HCT116 (cell line): ENCODE measurements around the gene ANKRA2.

Experiments used
- EZH2 ChIP-seq: fragments of 200-600 bp; sonication (generic); IDR thresholded peaks from 2 replicates; pipeline ENCODE4 v1.6.1; 2017; ENCODE audit warnings: antibody characterized with exemption, mixed run types
- POLR2A ChIP-seq: IDR thresholded peaks from 2 replicates; pipeline ENCODE4 v1.7.0; 2011; ENCODE audit warnings: borderline replicate concordance; ENCODE audit not compliant: insufficient read depth, insufficient read length; ENCODE audit errors: extremely low read depth
- POLR2AphosphoS5 ChIP-seq: IDR thresholded peaks from 2 replicates; pipeline ENCODE4 v1.6.1; 2011; ENCODE audit warnings: mild to moderate bottlenecking, low read depth, low read length, moderate library complexity
- SIN3A ChIP-seq: IDR thresholded peaks from 2 replicates; pipeline ENCODE4 v1.6.1; 2012; ENCODE audit warnings: low read depth
- TF ChIP-seq, protein P1 (sequence below), 3 experiments: fragments of 200-600 bp in 1 of 3; sonication (generic) in 1 of 3; IDR thresholded peaks in 2 of 3; conservative IDR thresholded peaks in 1 of 3; 2 replicates each; pipeline ENCODE4 v1.5.1; 2012 to 2017; ENCODE audit warnings: low read depth in 2 of 3, low read length in 2 of 3, antibody characterized with exemption in 1 of 3, borderline replicate concordance in 1 of 3, control low read depth in 1 of 3, mild to moderate bottlenecking in 1 of 3, mixed read lengths in 1 of 3, mixed run types in 1 of 3, moderate library complexity in 1 of 3; ENCODE audit not compliant: insufficient read depth in 1 of 3

DNA sequence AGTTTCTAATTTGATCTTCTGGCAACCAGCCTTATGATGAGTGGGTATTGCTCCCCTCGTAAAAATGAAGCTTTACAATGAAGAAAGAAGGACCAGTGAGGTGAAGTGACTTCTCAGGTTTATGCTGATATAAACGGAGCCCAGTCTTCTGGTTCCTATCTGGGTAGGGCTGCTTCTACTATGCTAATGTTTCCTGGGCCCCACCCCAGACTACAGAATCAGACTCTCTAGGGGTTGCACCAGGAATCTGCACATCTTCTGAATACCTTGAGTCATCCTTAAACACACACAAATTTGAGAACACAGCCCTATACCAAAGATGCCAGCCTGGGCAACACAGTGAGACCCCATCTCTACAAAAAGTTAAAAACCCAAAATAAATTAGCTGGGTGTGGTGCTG, 51.0 kb downstream of the ANKRA2 start:
- TF ChIP-seq SIN3A (no peak), POLR2A (no peak), POLR2AphosphoS5 (no peak), EZH2 (no peak)
- TF ChIP-seq, protein P1, sequence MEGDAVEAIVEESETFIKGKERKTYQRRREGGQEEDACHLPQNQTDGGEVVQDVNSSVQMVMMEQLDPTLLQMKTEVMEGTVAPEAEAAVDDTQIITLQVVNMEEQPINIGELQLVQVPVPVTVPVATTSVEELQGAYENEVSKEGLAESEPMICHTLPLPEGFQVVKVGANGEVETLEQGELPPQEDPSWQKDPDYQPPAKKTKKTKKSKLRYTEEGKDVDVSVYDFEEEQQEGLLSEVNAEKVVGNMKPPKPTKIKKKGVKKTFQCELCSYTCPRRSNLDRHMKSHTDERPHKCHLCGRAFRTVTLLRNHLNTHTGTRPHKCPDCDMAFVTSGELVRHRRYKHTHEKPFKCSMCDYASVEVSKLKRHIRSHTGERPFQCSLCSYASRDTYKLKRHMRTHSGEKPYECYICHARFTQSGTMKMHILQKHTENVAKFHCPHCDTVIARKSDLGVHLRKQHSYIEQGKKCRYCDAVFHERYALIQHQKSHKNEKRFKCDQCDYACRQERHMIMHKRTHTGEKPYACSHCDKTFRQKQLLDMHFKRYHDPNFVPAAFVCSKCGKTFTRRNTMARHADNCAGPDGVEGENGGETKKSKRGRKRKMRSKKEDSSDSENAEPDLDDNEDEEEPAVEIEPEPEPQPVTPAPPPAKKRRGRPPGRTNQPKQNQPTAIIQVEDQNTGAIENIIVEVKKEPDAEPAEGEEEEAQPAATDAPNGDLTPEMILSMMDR (IDR thresholded peaks at IDR 0.05 in 2 of 3, conservative IDR thresholded peaks at IDR 0.05 in 1 of 3; ENCODE audit: borderline replicate concordance in 1 of 3, insufficient read depth in 1 of 3, low read depth in 2 of 3, low read length in 2 of 3): no peak
